HS-5 (cell line): ENCODE data around the gene EEIG1.

ENCODE experiments used
- DNase-seq: peaks from one replicate; pipeline ENCODE4 v3.0.0-alpha.2; 2012; ENCODE audit warnings: low read depth

Gene EEIG1

GRCh38 chr9:127959841-127960409 lies 20.9 kb downstream of the EEIG1 start:
- DNase-seq: no peak

GRCh38 chr9:127959398-127959797 lies 21.4 kb downstream of the EEIG1 start:
- DNase-seq: no peak

- DNase-seq: no peak
These were observed 22.1 kb downstream of the EEIG1 start for GRCh38 chr9:127958728-127959127.

GRCh38 chr9:127955294-127956015 lies 25.3 kb downstream of the EEIG1 start:
- no peak for DNase-seq

- DNase-seq: no peak
These were observed 25.9 kb downstream of the EEIG1 start for GRCh38 chr9:127954831-127955293.

GRCh38 chr9:127953768-127954505 lies 26.9 kb downstream of the EEIG1 start:
- DNase-seq: no peak

- no peak for DNase-seq
These were observed 27.6 kb downstream of the EEIG1 start for GRCh38 chr9:127953154-127953553.

- DNase-seq: no peak
These were observed 30.1 kb downstream of the EEIG1 start for GRCh38 chr9:127950513-127951289.

GRCh38 chr9:127949827-127950512 lies 30.8 kb downstream of the EEIG1 start:
- DNase-seq: no peak

- DNase-seq: no peak
These were observed 32.7 kb downstream of the EEIG1 start for GRCh38 chr9:127947841-127948710.

- no peak for DNase-seq
These were observed 34.1 kb downstream of the EEIG1 start for GRCh38 chr9:127946728-127947127.

- DNase-seq: no peak
These were observed 34.8 kb downstream of the EEIG1 start for GRCh38 chr9:127945942-127946341.

- no peak for DNase-seq
These were observed 35.5 kb downstream of the EEIG1 start for GRCh38 chr9:127945338-127945737.

- no peak for DNase-seq
These were observed 36.1 kb downstream of the EEIG1 start for GRCh38 chr9:127944586-127945218.

- DNase-seq: no peak
These were observed 37.1 kb downstream of the EEIG1 start for GRCh38 chr9:127943731-127944144.

GRCh38 chr9:127943011-127943662 lies 37.7 kb downstream of the EEIG1 start:
- no peak for DNase-seq

- no peak for DNase-seq
These were observed 38.4 kb downstream of the EEIG1 start for GRCh38 chr9:127942216-127943010.

- no peak for DNase-seq
These were observed 38.9 kb downstream of the EEIG1 start for GRCh38 chr9:127941961-127942215.
